Sigmoid colon (tissue), 4 donors: ENCODE results near the gene GPRC5B.

Experiments used
- CTCF ChIP-seq, 4 experiments: fragments of 450-650 bp in 3 of 4; fragments of 200-600 bp in 1 of 4; IDR thresholded peaks; one replicate each; pipeline ENCODE4 v1.5.1; 2016 to 2019; ENCODE audit warnings: antibody characterized with exemption in 4 of 4, mild to moderate bottlenecking in 3 of 4, moderate library complexity in 2 of 4
- EP300 ChIP-seq, 4 donors: sonication (generic); formaldehyde crosslinking; IDR thresholded peaks; one replicate each; pipeline ENCODE4 v1.6.1; 2017; ENCODE audit warnings: antibody characterized with exemption in 4 of 4
- POLR2A ChIP-seq, 2 donors: fragments of 450-650 bp; IDR thresholded peaks; one replicate each; pipeline ENCODE4 v1.6.1; 2016; ENCODE audit warnings: antibody characterized with exemption in 2 of 2, mild to moderate bottlenecking in 2 of 2, moderate library complexity in 2 of 2

DNA sequence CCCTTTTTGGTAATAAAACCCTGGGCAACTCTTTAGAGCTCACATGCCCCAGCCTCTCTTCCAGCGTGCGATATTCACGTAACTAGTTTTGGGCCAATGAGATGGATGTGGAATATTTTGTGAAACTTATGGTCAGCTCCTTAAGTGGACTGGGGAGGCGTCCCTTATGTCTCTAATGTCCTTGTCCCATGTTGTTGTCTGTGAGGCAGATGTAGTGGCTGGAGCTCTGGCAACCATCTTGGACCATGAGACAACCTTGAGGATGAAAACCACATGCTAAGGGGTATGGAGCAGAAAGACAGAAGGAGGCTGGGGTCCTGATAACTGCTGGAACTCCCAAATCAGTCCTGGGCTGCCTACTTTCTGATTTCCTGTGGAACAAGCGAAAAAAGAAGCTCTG, 31.4 kb upstream of the GPRC5B start:
- no peak for TF ChIP-seq EP300 (IDR thresholded peaks at IDR 0.05)
- TF ChIP-seq CTCF (IDR thresholded peaks at IDR 0.05), result no peak
- no peak for TF ChIP-seq POLR2A (IDR thresholded peaks at IDR 0.05)
